ENCODE measurements around the gene TCF7L2. TPM values are rescaled to one million over a fixed set of nuclear protein-coding genes. Genes with fewer than 3 reads are reported as not detected.

The TCF7L2 gene
- total RNA-seq, 1 donor from 2014 or later: 36.8 TPM

DNA sequence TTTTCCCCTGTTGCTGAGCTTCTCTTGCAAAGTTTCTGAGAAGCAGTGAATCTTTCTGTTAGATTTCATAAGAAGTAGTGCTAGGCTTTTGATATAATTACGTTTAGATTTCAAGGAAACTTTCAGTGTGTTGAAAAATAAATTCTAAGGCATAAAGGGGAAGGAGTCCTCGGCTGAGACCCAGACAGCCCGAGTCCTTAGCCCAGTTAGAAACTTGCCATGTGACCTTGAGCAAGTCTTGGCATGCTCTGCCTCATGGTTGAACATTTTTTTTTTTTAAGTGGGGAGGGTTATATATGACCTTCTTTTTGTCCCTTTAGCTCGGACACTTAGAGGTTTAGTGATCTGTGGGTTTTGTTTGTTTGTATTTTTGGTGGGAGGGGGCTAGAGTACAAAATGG, 117.5 kb downstream of the TCF7L2 start:
- no peak for DNase-seq

DNA sequence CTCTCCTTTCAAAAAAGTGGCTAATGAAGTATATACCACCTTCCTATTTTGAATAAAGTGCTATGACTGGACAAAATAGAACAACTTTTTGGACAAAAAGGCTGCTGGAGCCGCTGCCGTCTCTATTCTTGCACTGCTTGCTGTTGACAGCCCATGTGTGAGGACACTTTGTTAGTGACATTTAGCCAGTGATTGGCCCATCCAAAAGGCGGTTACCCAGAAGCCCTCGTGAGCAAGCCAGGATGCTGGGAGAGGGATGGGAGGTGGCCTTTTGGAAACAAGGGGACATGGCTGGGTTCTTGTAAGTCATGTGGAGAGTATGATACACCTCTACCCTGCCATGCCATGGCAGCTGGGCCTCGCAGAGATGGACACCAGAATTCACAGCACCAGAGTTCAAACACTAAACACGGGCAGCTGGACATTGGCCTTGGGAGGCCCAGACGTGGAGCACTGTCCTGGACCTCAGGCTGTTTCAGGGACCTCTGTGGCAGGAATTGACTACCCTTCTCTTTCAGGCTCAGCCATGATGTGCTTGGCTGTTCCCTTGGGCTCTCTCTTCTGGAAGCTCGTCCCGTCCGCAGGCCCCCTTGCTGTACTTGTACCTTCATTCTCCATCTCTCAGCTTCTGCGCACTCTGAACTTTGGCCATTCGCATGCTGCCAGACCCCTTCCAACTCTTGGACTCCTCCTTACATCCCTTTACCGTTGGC, 118.3 kb downstream of the TCF7L2 start:
- no peak for DNase-seq

DNA sequence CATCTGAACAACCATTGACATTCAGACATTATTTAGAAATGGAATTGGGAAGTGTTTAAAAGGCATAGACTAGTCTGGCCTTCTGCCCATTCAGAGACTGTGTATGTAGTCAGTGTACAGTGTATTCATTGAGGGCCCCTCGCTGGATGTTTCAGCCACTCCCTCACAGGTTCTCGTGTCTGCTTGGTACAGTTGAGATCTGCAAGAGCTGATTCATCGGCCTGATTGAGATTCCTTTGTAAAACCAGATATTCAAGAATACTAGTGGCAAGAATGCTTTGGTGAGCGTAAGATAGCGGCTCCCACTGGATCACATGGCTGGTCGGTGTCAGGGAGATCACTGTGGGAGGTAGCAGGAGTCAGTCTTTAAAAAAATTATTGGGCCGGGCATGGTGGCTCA, 119.5 kb downstream of the TCF7L2 start:
- no peak for DNase-seq

DNA sequence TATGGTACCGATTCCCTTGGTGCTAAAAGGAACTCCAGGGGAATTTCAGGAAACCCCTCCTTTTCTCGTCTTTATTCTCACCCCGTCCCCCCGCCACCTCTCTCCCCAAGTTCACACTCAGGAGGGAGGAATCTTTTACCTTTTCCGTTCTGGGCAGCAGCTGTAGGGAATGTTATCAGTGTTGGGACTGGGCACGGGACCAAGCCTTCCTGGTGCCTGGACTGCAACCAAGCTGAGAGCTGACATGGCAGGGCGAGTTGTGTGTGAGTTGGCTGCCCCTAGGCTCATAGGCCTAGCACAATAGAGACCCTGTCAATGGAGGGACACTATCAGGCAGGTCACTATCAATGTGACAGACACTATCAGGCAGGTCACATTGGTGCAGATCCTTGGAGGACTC, 121.4 kb downstream of the TCF7L2 start:
- DNase-seq: no peak

DNA sequence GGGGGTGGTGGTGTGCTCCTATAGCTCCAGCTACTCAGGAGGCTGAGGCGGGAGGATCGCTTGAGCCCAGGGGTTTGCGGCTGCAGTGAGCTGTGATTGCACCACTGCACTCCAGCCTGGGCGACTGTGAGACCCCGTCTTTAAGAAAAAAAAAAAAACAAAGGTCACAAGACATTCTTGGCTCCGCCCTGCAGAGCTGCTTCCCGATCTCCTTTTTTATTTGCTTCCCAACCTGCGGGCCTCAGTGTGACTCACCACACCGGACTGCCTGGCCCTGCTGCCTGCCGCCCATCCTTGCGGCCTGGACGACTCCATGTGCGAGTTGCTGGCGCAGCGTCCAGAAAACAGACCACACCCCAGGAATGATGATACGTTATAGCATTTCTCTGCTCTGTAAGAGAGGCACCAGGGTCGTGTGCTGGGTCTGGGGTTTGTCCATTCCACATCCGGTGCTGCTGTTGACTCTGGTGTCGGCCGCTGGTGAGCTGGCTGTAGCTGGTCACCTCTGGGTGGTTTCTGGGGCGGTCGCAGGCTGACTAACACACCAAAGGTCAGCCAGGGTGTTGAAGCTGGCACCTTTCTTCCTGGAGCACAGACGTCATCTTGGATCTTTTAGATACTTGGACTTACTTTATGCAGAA, 123.6 kb downstream of the TCF7L2 start:
- DNase-seq: no peak

DNA sequence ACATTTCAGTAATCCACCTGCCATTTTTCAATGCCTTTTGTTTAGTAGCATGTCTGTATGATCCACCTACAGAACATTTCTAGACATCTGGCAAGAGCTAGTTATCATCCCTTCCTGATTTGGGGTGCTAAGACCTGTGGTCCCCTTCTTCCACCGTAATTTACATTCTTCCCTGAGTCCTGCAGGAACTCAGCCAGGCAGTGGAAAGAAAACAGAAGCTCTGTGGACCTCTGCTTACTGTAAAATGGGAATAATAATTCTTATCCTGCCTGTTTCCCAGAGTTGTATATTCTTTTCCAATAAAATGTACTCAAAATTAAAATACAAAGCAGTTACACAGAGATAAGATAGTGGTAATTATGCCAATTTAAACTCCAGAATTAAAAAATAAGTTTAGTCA, 126.9 kb downstream of the TCF7L2 start:
- DNase-seq: no peak

DNA sequence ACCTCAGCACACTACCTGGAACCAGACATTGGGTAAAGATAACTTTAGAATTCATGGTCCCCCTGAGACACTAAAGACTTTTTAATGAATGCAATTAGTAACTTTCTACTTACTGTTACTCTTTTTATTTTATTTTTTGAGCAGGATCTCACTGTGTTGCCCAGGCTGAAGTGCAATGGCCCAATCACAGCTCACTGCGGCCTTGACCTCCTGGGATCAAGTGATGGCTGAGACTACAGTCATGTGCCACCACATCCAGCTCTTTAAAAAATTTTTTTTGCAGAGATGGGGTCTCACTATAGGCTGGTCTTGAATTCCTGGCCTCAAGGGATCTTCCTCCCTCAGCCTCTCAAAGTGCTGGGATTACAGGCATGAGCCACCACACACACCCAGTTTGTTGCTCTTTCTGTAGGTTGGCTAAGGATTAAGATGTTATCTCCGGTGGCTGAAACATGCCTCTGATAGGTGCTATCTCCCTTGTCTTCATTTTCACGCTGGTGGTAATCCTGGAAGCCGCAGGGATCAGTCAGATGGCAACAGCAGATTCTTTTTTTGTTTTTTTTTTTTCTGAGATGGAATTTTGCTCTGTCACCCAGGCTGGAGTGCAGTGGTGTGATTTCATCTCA, 128.3 kb downstream of the TCF7L2 start:
- DNase-seq: no peak

DNA sequence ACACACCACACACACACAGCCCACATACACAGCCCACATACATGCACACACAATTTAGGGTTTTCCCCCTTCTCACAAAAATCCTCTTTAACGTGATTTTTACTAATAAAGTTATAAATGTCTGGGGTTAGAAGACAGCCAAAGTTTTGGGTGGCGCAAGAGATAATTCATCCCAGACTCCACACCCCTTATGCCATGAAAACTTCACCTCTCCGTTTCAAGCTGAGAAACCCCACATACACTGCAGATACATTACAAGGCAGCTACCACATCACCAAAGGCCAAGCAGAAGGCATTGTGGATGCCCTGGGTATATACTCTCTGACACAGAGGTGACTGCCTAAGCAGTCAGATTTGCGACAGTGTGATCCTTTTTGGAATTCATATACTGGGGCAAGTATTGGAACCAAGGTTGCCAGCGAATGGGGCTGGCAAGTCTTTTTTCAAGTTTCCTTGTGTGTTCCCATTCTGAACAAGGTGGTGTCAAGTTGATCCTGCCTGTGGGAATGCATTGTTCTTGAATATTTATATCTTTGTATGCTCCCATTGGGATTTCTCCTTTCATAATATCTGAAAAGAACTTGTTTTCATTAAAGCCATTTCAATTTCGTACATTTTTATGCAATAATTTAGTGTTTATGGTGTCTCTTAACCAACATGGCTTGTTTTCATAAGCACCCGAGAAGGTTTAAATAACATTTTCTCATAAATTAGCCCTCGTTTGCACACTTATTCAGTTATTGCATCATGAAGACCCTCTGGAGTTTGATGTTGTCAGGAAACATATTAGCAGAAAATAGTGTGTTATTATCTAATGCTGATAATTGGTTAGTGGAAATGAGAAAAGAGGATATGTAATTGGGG, 130.2 kb downstream of the TCF7L2 start:
- no peak for DNase-seq

DNA sequence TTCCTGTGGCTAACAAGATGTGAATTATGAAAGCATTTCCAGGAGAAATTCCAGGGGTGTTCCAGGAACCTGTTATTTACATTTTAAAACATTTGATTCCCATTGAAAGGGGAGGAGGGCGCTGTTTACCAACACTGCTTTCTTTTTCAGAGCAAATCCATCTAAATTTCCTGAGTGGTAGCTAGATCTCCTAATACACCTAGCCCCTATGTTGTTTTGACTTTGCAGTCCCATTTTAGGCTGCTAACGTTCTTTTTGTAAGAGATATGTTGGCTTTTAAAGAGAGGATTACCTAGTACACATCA, 130.8 kb downstream of the TCF7L2 start:
- DNase-seq: no peak

DNA sequence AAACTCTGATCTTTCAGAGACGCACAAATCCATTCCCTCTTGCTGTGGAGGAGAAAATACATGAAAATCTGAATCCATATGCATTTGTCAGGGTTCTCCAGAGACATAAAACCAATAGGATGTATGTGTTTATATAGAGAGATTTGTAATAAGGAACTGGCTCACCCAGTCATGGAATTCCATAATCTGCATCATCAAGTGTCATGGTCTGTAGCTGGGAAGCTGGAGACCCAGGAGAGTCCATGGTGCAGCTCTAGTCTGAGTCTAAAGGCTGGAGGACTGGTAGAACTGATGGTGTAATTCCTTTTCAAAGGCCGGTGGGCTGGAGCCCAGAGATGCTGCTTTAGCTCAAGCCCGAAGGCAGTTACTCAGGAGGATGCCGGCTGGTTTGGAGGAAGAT, 134.0 kb downstream of the TCF7L2 start:
- DNase-seq: no peak

DNA sequence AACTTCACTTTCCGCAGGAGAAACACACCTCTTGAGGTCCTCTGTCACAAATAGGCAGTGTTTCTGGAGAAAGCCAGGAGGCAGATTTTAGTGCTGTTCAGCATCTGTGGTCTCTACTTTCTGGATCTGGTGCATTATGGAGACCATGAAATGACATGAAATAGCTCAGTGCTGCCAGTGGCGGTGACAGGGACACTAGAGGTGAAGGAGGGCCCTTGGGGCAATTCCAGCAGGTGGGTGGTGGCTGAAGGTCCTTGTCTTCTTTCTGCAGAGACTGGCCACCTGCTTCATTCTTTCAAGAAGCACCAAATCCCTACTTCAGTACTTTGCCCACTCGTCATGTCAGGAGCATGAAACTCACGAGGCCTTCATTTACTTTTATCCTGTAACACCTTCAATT, 135.7 kb downstream of the TCF7L2 start:
- DNase-seq: no peak

DNA sequence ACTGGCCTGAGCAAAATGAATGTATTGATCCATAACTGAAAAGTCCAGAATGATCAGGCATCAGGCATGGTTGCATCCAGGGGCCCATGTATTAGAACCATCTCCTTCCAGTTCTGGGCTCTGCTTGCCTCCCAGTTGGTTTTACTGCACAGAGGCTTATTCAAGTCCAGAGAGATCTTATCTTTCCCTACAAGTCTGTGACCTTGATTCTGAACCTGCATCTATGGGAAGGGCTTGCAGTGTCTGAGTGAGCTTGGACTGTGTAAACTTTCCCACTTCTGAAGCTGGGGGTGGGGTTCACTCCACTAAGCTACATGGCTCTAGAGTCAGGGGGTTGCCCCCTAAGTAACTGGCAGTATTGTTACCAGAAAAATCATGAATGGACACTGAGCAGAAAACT, 136.2 kb downstream of the TCF7L2 start:
- no peak for DNase-seq

DNA sequence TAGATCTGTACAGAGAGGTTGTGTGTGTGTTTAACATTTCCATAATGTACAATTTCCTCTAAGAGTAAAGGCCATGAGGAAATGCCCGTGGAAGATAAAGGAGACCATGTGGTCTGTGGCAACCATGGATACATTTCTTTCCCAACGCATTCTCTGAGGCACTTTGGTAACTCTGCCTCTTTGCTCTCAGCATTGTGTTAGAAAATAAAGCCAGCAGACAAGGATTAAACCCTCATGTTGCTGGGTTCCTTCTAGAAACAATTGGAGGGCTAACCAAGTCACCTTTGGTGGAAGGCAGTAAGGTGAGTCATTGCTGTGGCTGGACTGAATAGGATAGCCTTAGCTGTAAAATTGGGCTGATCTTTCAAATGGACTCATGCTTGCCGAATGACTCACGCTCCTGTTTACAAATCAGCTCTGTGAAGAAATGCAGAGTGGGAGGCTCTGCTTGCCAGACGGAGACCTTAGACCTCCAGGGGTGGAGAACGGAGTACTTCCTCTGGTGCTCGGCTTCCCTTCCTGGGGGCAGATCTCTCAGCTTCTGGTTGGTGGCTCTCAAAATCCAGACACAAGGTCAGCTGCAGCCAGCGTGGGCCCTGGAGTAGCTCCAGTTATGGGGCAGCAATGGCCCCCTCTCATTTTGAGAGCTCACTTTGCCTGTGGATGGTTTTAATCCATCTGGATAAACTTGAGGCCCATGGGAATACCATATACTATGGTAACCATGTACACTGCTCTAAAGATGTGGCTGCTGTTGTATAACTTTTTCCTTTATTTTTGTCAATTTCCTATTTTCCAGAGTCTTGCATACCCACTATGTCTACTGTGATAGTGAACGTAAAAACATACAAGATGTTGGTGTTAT, 137.3 kb downstream of the TCF7L2 start:
- DNase-seq: peak; percentile 36

DNA sequence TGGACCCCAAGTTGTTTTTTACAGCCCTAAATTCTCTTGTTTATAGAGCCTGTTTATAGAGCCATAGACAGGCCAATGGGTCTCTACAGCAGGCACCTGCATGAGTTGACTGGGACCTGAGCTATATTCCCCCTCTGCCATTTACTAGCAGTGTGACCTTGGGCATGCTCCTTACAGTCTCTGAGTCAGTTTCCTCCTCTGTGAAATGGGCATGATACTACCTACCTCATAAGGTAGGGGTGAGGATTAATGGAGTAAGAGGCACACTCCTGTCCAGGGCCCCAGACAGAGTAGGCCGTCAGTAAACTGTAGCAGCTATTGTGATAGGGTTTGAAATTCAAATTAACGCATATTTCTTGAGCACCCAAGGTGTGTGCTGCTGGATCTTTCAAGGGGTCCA, 138.1 kb downstream of the TCF7L2 start:
- no peak for DNase-seq

DNA sequence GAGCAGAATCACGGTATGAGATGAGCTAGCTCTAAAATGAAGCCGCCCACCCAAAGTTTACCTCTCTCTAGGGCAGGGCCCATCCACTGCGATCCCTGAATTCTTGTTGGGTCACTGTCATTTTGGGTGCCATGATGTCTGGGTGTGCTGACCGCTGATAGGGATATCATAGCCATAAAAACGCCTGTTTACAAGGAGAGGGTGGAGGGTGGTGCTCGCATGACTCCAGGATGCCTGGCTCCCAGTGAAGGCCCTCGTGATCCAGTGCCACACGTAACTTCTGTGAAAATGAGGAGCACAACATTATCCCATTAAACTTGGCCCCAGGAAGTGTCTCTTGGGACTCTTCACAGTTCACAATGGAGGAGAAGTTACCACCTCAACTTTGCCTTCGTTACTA, 139.5 kb downstream of the TCF7L2 start:
- DNase-seq: no peak

DNA sequence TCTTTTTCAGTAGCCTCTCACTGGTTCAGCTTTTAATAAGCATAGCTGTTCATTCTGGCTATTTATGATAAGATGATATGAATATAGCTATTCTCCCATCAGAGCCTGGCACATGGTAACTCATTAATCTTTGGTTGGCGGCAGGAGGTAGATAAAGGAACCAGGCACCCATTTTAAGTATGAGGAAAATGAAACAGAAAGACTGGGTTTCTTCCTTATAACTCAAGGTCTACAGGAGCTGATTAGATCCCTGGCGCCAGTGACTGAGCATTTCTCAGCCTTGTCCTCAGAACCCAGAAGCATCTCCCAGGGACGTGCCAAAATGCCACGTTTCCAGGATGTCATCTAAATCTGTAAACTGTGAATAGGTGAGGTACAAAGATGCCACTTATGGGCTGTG, 141.9 kb downstream of the TCF7L2 start:
- no peak for DNase-seq

DNA sequence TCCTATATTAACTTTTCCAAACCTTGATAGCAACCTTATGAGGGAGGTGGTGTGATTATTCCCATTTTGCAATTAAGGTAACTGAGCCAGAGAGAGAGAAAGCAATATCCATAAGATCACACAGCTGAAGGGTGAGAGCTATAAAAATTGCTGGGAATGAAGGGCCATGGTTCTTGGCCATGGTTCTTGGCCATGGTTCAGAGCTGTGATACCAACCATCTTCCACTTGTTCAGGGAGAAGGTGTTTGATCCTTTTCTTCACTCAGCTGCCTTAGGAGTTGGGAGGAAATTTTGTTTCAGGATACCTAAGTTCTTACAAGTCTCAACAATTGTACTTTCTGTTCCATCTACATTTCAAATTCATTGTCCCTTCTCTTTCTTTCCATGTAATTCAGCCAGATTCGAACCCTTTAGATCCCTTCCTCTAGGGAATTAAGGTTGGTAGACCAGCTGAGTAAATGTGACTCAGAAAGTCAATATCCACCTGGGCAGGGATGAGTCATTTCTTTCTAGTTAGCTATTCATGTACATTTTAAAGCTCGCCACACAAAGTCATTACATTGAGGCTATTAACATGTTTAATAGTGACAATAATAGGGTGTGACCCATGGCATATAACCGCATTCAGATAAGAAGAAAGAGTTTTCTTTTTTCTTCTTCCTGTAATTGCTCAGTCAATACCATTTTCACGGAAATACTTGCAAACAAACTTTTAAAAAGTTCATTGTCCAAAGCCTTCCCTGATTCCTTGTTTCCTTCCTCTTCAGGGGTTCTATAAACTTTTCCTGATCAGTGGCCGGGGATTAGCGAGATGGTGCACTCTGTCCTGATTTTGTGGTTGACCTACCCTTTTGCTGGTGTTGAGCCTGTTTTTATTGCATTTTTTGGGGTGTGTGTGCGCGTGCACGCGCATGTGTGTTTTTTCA, 143.4 kb downstream of the TCF7L2 start:
- DNase-seq: no peak

DNA sequence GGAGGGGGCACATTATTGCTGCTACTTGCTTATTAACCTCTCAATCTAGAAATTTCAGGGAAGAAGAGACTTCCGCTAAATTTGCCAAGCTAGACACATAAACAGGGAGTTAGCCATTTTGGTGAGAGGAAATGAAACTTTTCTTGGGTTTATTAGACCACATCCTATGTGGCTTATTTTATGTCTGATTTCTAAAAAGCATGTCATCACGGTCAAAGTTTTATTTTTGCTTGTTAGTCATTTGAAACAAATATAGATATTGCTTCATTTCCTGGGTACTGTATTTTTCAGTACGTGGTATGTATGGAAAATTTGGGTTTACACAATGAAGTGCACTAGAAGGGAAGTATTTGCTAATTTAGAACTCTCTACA, 144.1 kb downstream of the TCF7L2 start:
- DNase-seq: peak; percentile 20

DNA sequence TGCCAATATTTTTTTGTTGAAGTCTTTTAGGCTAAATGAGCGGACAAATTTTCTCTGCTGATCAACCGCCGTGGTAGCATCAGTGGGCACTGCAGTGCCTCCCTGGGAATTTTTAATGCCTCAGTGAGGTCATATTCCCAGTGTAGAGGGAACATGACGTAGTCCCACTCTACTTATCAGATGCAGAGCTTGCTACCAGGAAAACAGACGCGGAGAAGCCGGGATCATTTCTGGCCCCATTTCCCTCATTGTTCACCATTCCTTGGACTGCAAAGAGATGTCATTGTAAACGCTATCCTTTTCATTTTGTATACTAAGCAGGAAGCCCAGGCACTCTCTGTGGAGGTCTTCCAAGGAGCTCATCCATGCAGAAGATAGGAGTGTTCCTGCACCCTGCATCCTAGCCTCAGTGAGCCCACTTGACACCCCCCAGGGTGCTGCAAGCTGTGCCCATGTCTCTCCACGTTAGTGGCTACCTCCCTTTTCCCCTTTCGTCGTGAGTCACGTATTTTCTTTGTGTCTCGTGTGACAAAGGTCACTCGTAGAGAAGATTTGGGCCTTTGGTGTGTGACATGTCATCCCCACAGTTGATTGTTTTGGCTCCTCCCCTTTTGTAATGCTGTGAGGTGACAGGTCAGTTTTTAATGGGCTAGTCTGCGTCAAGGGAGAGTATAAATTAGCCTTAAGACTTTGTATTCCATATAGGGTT, 145.5 kb downstream of the TCF7L2 start:
- no peak for DNase-seq
